HepG2 (cell line): ENCODE results near the gene SLC25A28. TPM values are rescaled to one million over a fixed set of nuclear protein-coding genes. Genes with fewer than 3 reads are reported as not detected.
A peak's percentile ranks its signal among the peaks of the same experiment; 100 is the strongest.

Experiments
- ATAC-seq: fragments of 200-7000 bp; cut with Tn5 transposase; 3 replicates; pipeline ENCODE4 v1.9.1; 2020; ENCODE audit warnings: mild to moderate bottlenecking, moderate library complexity
- BruUV-seq: library from RNA; stranded (reverse); fragments of 400-500 nt; replicated peaks from 2 replicates; lab custom pipeline; 2021; lab: Mats Ljungman, UMichigan
- CTCF ChIA-PET: fragments of 300-600 bp; formaldehyde crosslinking; extraction: SDS; loops from one replicate; lab custom pipeline; 2021; ENCODE audit warnings: low total read pairs, inconsistent platforms, low intra/inter-chr PET ratio; lab: Yijun Ruan, JAX
- POLR2A ChIA-PET: fragments of 350-600 bp; sonication (Branson Sonifier 250); formaldehyde crosslinking; loops from one replicate; lab custom pipeline; 2020; ENCODE audit warnings: antibody characterized with exemption, inconsistent platforms; lab: Yijun Ruan, JAX
- DNase-seq: peaks from one replicate; pipeline ENCODE4 v3.0.0-alpha.2; 2015; ENCODE audit warnings: low spot score
- FAIRE-seq: peaks from 3 replicates; lab custom pipeline; 2011; peaks lifted over from hg19 to GRCh38; lab: Jason Lieb, UNC
- H2AFZ ChIP-seq: one replicate; pipeline ENCODE4 v1.6.1; 2011; ENCODE audit warnings: low read length, inconsistent platforms
- H3K27ac ChIP-seq: fragments of 300-600 bp; 3 replicates; pipeline ENCODE4 v1.8.0; 2011; ENCODE audit warnings: mixed run types, mild to moderate bottlenecking, mixed read lengths, low read length, inconsistent platforms; ENCODE audit not compliant: insufficient read depth; ENCODE audit errors: extremely low read length
- H3K27me3 ChIP-seq, 2 experiments: fragments of 200-600 bp in 1 of 2; 2 replicates in 1 of 2; 3 replicates in 1 of 2; pipeline versions ENCODE4 v1.6.0 to v1.8.0; 2011; ENCODE audit warnings: low read length in 2 of 2, mild to moderate bottlenecking in 2 of 2, moderate library complexity in 2 of 2, inconsistent platforms in 1 of 2; ENCODE audit not compliant: insufficient read depth in 2 of 2, control insufficient read depth in 1 of 2
- H3K36me3 ChIP-seq, 2 experiments: fragments of 200-600 bp in 1 of 2; replicated peaks in 1 of 2; 2 replicates in 1 of 2; 3 replicates in 1 of 2; pipeline versions ENCODE4 v1.5.1 to v1.8.0; 2011; ENCODE audit warnings: low read length in 2 of 2, inconsistent platforms in 1 of 2; ENCODE audit not compliant: insufficient read depth in 2 of 2, control insufficient read depth in 1 of 2
- H3K4me1 ChIP-seq: 2 replicates; pipeline ENCODE4 v1.5.1; 2012; ENCODE audit warnings: low read length, inconsistent platforms; ENCODE audit not compliant: insufficient read depth
- H3K4me2 ChIP-seq: 2 replicates; pipeline ENCODE4 v1.6.0; 2011; ENCODE audit warnings: low read depth, low read length, inconsistent platforms
- H3K4me3 ChIP-seq, 3 experiments: fragments of 200-600 bp in 1 of 3; sonication (generic), shearing (Covaris generic) in 1 of 3; replicated peaks in 1 of 3; 2 replicates each; pipeline ENCODE4 v1.5.1; 2011 to 2016; ENCODE audit warnings: low read length in 3 of 3, inconsistent platforms in 2 of 3, low read depth in 2 of 3, mild to moderate bottlenecking in 2 of 3, control low read depth in 1 of 3, mixed read lengths in 1 of 3; ENCODE audit not compliant: insufficient read depth in 1 of 3
- H3K79me2 ChIP-seq: one replicate; pipeline ENCODE4 v1.6.1; 2011; ENCODE audit warnings: low read length, inconsistent platforms; ENCODE audit not compliant: insufficient read depth
- H3K9ac ChIP-seq: 2 replicates; pipeline ENCODE4 v1.6.0; 2011; ENCODE audit warnings: mild to moderate bottlenecking, low read depth, low read length, inconsistent platforms; ENCODE audit not compliant: insufficient read depth
- H3K9me3 ChIP-seq: 2 replicates; pipeline ENCODE4 v1.5.1; 2012; ENCODE audit warnings: mild to moderate bottlenecking, low read length
- H4K20me1 ChIP-seq: 2 replicates; pipeline ENCODE4 v1.6.0; 2011; ENCODE audit warnings: inconsistent platforms, mild to moderate bottlenecking, low read length, moderate library complexity; ENCODE audit not compliant: insufficient read depth
- ARNT2 ChIP-seq: sonication (generic); formaldehyde crosslinking; IDR thresholded peaks from 2 replicates; pipeline ENCODE4 v1.8.0; 2022; ENCODE audit warnings: mild to moderate bottlenecking, low read depth, missing genetic modification reagents, moderate library complexity
- ISX ChIP-seq: sonication (generic); formaldehyde crosslinking; conservative IDR thresholded peaks from 2 replicates; pipeline ENCODE4 v1.5.0; 2020; ENCODE audit warnings: missing genetic modification reagents
- NFRKB ChIP-seq: fragments of 450-650 bp; IDR thresholded peaks from 2 replicates; pipeline ENCODE4 v1.6.1; 2017
- RBFOX2 ChIP-seq: fragments of 200-400 bp; formaldehyde crosslinking; IDR thresholded peaks from 2 replicates; pipeline ENCODE4 v1.6.1; 2017; ENCODE audit warnings: low read depth, mild to moderate bottlenecking, low read length
- SPEN ChIP-seq: sonication (generic); formaldehyde crosslinking; IDR thresholded peaks from 2 replicates; pipeline ENCODE4 v1.5.1; 2020; ENCODE audit warnings: low read depth, mild to moderate bottlenecking, missing genetic modification reagents
- TEAD2 ChIP-seq: sonication (generic); formaldehyde crosslinking; IDR thresholded peaks from 2 replicates; pipeline ENCODE4 v1.9.0; 2021; ENCODE audit warnings: missing genetic modification reagents
- ZNF24 ChIP-seq: fragments of 450-650 bp; IDR thresholded peaks from 2 replicates; pipeline ENCODE4 v1.6.1; 2017; ENCODE audit warnings: antibody characterized with exemption, mild to moderate bottlenecking
- ZNF44 ChIP-seq: sonication (generic); formaldehyde crosslinking; IDR thresholded peaks from 2 replicates; pipeline ENCODE4 v1.5.1; 2020; ENCODE audit warnings: mild to moderate bottlenecking, missing genetic modification reagents
- ZNF451 ChIP-seq: sonication (generic); formaldehyde crosslinking; IDR thresholded peaks from 2 replicates; pipeline ENCODE4 v1.5.0; 2020; ENCODE audit warnings: mild to moderate bottlenecking, missing genetic modification reagents
- ZNF615 ChIP-seq: sonication (generic); formaldehyde crosslinking; IDR thresholded peaks from 2 replicates; pipeline ENCODE4 v1.5.0; 2020; ENCODE audit warnings: mild to moderate bottlenecking, missing genetic modification reagents, borderline replicate concordance
- ZNF780A ChIP-seq: sonication (generic); formaldehyde crosslinking; IDR thresholded peaks from 2 replicates; pipeline ENCODE4 v1.8.0; 2022; ENCODE audit warnings: mild to moderate bottlenecking, missing genetic modification reagents, moderate library complexity
- WGBS: methylation state at CpG from one replicate; pipeline ENCODE4 v1.1.6; 2017; ENCODE audit warnings: low lambda C conversion rate; 5-methylcytosine and 5-hydroxymethylcytosine counted together
- in situ Hi-C: cut with HindIII; loops from 2 replicates; pipeline ENCODE4 v1.10.0; 2017; ENCODE audit warnings: low pct_unique_long_range_greater_than_20kb; ENCODE audit not compliant: extremely low pct_ligation_motif_present
- intact Hi-C: fragments of 100-400 bp; cut with micrococcal nuclease; formaldehyde crosslinking; loops from one replicate; pipeline ENCODE4 v1.10.0; 2022; ENCODE audit not compliant: unreplicated experiment
- polyA plus RNA-seq, 8 experiments: library from polyadenylated mRNA; depleted of rRNA in 3 of 8; stranded (reverse) in 7 of 8; unstranded in 1 of 8; fragments of >200 nt; fragmentation: Illumina TruSeq in 4 of 8; extraction: Trizol in 4 of 8; gene quantifications; 2 replicates each; pipeline versions ENCODE4 v1.2.1 to v1.2.3, GENCODE V29; 2011 to 2016; ENCODE audit warnings: low read depth in 4 of 8, missing spikeins in 1 of 8, mixed read lengths in 1 of 8; ENCODE audit not compliant: insufficient read depth in 1 of 8
- total RNA-seq, 5 experiments: library from RNA; depleted of rRNA; stranded (reverse); fragments of >200 nt; fragmentation: Illumina TruSeq; extraction: Trizol; gene quantifications; 2 replicates each; pipeline ENCODE4 v1.2.3, GENCODE V29; 2016; ENCODE audit warnings: low read depth in 1 of 5
- TF ChIP-seq, protein P1 (sequence below): IDR thresholded peaks from 2 replicates; pipeline ENCODE4 v1.6.1; 2016
- TF ChIP-seq, protein P2 (sequence below): IDR thresholded peaks from 2 replicates; pipeline ENCODE4 v1.6.1; 2016; ENCODE audit warnings: missing compliant biosample characterization, missing genetic modification reagents, borderline replicate concordance

The SLC25A28 gene
- total and polyA plus RNA-seq, 2 of the 13 experiments (the other 11 are each of a cell fraction or from before 2014, with no cell fraction given) = 15.2 to 41.0 TPM

DNA sequence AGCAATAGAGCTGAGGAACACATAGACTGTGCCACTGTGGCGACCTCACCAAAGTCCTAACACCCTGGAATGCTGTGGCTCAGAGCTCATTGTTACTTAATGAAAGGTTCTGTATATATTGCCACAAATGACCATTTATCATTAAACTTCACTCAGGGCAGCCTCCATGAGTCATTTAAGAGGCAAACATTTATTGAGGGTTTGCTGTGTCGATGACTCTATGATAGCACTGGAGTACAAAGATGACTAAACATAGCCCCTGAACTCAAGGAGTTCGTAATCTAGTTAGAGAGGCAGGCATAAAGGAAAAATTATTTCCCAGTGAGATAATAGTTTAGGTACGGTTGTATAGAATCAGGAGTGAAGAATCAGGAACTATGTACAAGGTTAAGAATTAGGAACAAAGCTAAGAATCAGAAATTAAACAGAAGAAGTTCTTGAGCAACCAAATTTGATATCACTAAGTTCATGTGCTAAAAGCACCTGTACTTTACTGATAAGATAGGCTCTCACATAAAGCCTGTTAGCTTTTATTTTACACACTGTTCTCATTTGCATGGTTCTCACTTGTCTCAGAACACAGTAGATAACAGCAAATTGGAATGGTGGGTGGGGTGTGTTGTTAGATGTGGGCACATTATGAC, 47.0 kb upstream of the SLC25A28 start (continued):
- TF ChIP-seq ZNF615 (CRISPR knock-in tag) (no peak), NFRKB (no peak)

DNA sequence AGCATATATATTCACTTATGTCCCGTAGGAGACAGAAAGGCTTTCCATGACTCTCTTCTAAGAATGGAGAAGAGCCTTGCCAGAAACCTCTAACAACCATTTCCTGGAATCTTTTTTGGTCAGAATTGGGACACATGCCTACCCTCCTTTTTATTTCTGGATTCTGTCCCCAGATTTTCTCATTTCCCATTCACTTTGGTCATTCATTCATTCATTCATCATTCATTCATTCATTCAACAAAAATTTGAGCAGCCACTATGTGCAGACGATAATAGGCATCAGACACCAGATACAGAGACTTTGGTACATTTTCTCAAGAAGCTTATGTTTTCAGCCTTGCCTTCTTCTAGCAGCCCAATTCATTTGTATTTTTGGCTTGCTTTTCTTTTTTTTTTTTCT, 45.1 kb upstream of the SLC25A28 start:
- peaks cover 20% of the 10 kb centered on the region for H3K79me2 ChIP-seq
- in situ Hi-C loops = no loop called here
- no peaks in the 10 kb centered on the region for H3K9me3 ChIP-seq
- BruUV-seq = no TSS peak
- CTCF ChIA-PET = no interaction called here
- POLR2A ChIA-PET = no interaction called here
- H3K4me1 ChIP-seq = peaks cover 37% of the 10 kb centered on the region
- WGBS = 92% methylated on average over 2 of the region's 2 CpGs
- no peak overlapping the region for H3K4me3 ChIP-seq
- H3K9ac ChIP-seq = no peak overlapping the region
- H3K27ac ChIP-seq = no peak overlapping the region
- DNase-seq (no peak), ATAC-seq (no peak), FAIRE-seq (no peak)
- no peak overlapping the region for H2AFZ ChIP-seq
- TF ChIP-seq, protein P1, sequence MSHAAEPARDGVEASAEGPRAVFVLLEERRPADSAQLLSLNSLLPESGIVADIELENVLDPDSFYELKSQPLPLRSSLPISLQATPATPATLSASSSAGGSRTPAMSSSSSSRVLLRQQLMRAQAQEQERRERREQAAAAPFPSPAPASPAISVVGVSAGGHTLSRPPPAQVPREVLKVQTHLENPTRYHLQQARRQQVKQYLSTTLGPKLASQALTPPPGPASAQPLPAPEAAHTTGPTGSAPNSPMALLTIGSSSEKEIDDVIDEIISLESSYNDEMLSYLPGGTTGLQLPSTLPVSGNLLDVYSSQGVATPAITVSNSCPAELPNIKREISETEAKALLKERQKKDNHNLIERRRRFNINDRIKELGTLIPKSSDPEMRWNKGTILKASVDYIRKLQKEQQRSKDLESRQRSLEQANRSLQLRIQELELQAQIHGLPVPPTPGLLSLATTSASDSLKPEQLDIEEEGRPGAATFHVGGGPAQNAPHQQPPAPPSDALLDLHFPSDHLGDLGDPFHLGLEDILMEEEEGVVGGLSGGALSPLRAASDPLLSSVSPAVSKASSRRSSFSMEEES (CRISPR knock-in tag) = no peak
- TF ChIP-seq SPEN (CRISPR knock-in tag) = no peak
- no peak for TF ChIP-seq ZNF44 (CRISPR knock-in tag)
- TF ChIP-seq ZNF451 (CRISPR knock-in tag) = no peak
- no peak for TF ChIP-seq ISX (CRISPR knock-in tag)
- TF ChIP-seq, protein P2, sequence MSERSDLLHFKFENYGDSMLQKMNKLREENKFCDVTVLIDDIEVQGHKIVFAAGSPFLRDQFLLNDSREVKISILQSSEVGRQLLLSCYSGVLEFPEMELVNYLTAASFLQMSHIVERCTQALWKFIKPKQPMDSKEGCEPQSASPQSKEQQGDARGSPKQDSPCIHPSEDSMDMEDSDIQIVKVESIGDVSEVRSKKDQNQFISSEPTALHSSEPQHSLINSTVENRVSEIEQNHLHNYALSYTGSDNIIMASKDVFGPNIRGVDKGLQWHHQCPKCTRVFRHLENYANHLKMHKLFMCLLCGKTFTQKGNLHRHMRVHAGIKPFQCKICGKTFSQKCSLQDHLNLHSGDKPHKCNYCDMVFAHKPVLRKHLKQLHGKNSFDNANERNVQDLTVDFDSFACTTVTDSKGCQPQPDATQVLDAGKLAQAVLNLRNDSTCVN = no peak
- no peak for TF ChIP-seq ARNT2 (CRISPR knock-in tag)
- TF ChIP-seq TEAD2 (CRISPR knock-in tag) = no peak
- TF ChIP-seq RBFOX2 = 0 out of 2 replicates have a peak, but pooled peaks have one; percentile 27
- TF ChIP-seq ZNF780A (CRISPR knock-in tag) = no peak
- TF ChIP-seq ZNF24 = peak; percentile 87
- intact Hi-C loops = no loop called here
- no peaks in the 10 kb centered on the region for H3K27me3 ChIP-seq
- H3K4me2 ChIP-seq = no peak overlapping the region
- peaks cover 2 to 13% of the 10 kb centered on the region in 2 experiments; a peak in 2 of 5 replicates for H3K36me3 ChIP-seq
- no peaks in the 10 kb centered on the region for H4K20me1 ChIP-seq
